Ovary (tissue), 3 donors: ENCODE data around the gene GAPDH.

Source experiments
- CTCF ChIP-seq, 3 donors: fragments of 450-650 bp in 2 of 3; fragments of 200-600 bp in 1 of 3; IDR thresholded peaks; one replicate each; pipeline versions ENCODE4 v1.5.1 to v1.8.0; 2016 to 2022; ENCODE audit warnings: antibody characterized with exemption in 3 of 3, mild to moderate bottlenecking in 1 of 3
- POLR2A ChIP-seq: fragments of 450-650 bp; IDR thresholded peaks from one replicate; pipeline ENCODE4 v1.6.1; 2017; ENCODE audit warnings: antibody characterized with exemption, mild to moderate bottlenecking, moderate library complexity
- donor health status: DM: no; HTN: no; CAD: no.

- TF ChIP-seq POLR2A (no peak), CTCF (IDR thresholded peaks at IDR 0.05) (no peak)
Measured at GRCh38 chr12:6559500-6559899, 25.2 kb downstream of the GAPDH start.
